SK-N-MC (cell line): ENCODE data around the gene OOSP4B.
A peak's percentile ranks its signal among the peaks of the same experiment; 100 is the strongest.
"Not testable (repeated sequence)": the region's sequence is repeated elsewhere in the genome, so short reads cannot be mapped to it uniquely, and the experiment has no call there.

Experiments used
- DNase-seq: peaks from one replicate; pipeline ENCODE4 v3.0.0-alpha.2; 2011; ENCODE audit warnings: low read depth, low spot score
- H3K27ac ChIP-seq: fragments of 200-600 bp; sonication (generic); 2 replicates; pipeline ENCODE4 v1.5.1; 2016; ENCODE audit warnings: mixed run types
- H3K36me3 ChIP-seq: fragments of 200-600 bp; sonication (generic); 2 replicates; pipeline ENCODE4 v1.6.1; 2017; ENCODE audit warnings: antibody characterized with exemption, low read length, mixed read lengths; ENCODE audit not compliant: insufficient read depth
- H3K4me3 ChIP-seq: fragments of 200-600 bp; sonication (generic); 2 replicates; pipeline ENCODE4 v1.5.1; 2016
- H3K9ac ChIP-seq: fragments of 200-600 bp; sonication (generic); 2 replicates; pipeline ENCODE4 v1.8.0; 2017; ENCODE audit warnings: mixed run types, mixed read lengths; ENCODE audit not compliant: insufficient read length
- H3K9me3 ChIP-seq: fragments of 200-600 bp; sonication (generic); 2 replicates; pipeline ENCODE4 v1.6.1; 2017; ENCODE audit warnings: low read depth, mild to moderate bottlenecking, antibody characterized with exemption, low read length, moderate library complexity, mixed read lengths
- EZH2 ChIP-seq: fragments of 200-600 bp; sonication (generic); IDR thresholded peaks from one replicate; pipeline ENCODE4 v1.6.1; 2017; ENCODE audit warnings: antibody characterized with exemption
- FOXP2 ChIP-seq: optimal IDR thresholded peaks from 2 replicates; pipeline ENCODE3; 2011; ENCODE audit warnings: mild to moderate bottlenecking, moderate library complexity; ENCODE audit not compliant: insufficient read depth; ENCODE audit errors: extremely low read length, control extremely low read depth
- POLR2AphosphoS5 ChIP-seq: IDR thresholded peaks from 2 replicates; pipeline ENCODE4 v1.6.1; 2012; ENCODE audit warnings: mild to moderate bottlenecking, low read depth, low read length, borderline replicate concordance

Gene OOSP4B

GRCh38 chr11:59997800-59998199 is 19.2 kb upstream of the OOSP4B start:
- TF ChIP-seq POLR2AphosphoS5 (no peak), EZH2 (no peak), FOXP2 (no peak)
- H3K27ac ChIP-seq: no peak overlapping the region
- no peaks in the 10 kb centered on the region for H3K9me3 ChIP-seq
- no peaks in the 10 kb centered on the region for H3K36me3 ChIP-seq
- no peak overlapping the region for H3K9ac ChIP-seq
- DNase-seq: no peak
- no peak overlapping the region for H3K4me3 ChIP-seq

- Histone ChIP-seq H3K36me3 (no peaks in the 10 kb centered on the region), H3K27ac (peak overlapping the region; percentile 60; the same call in 1 of the 2 replicates), H3K4me3 (no peak overlapping the region; the same call in none of the 2 replicates), H3K9me3 (no peaks in the 10 kb centered on the region), H3K9ac (no peak overlapping the region)
- TF ChIP-seq EZH2: no peak
- no peak for TF ChIP-seq POLR2AphosphoS5
- no peak for TF ChIP-seq FOXP2
- DNase-seq: no peak
Observed at GRCh38 chr11:59999691-60000090, 17.3 kb upstream of the OOSP4B start.

- H3K9me3 ChIP-seq: no peaks in the 10 kb centered on the region
- no peak for TF ChIP-seq POLR2AphosphoS5
- no peak overlapping the region for H3K4me3 ChIP-seq
- no peaks in the 10 kb centered on the region for H3K36me3 ChIP-seq
- no peak overlapping the region for H3K27ac ChIP-seq
- no peak overlapping the region for H3K9ac ChIP-seq
- no peak for DNase-seq
Observed at GRCh38 chr11:60003729-60004128, 13.3 kb upstream of the OOSP4B start.

- TF ChIP-seq FOXP2 (no peak), EZH2 (no peak), POLR2AphosphoS5 (no peak)
- DNase-seq: no peak
- no peak overlapping the region for H3K4me3 ChIP-seq
- no peak overlapping the region for H3K9ac ChIP-seq
- no peaks in the 10 kb centered on the region for H3K9me3 ChIP-seq
- no peaks in the 10 kb centered on the region for H3K36me3 ChIP-seq
- no peak overlapping the region for H3K27ac ChIP-seq
Observed at GRCh38 chr11:60005360-60005759, 11.6 kb upstream of the OOSP4B start.

GRCh38 chr11:60018058-60018457 is 1.1 kb downstream of the OOSP4B start:
- Histone ChIP-seq H3K27ac (no peak overlapping the region), H3K4me3 (no peak overlapping the region), H3K9me3 (no peaks in the 10 kb centered on the region), H3K36me3 (no peaks in the 10 kb centered on the region), H3K9ac (no peak overlapping the region)
- DNase-seq: no peak
- TF ChIP-seq FOXP2 (no peak), POLR2AphosphoS5 (no peak), EZH2 (no peak)

- DNase-seq, H3K9ac ChIP-seq, H3K4me3 ChIP-seq, H3K27ac ChIP-seq, H3K36me3 ChIP-seq, H3K9me3 ChIP-seq: not testable (repeated sequence)
Observed at GRCh38 chr11:60020376-60020775, 3.4 kb downstream of the OOSP4B start.

- no peaks in the 10 kb centered on the region for H3K36me3 ChIP-seq
- TF ChIP-seq FOXP2: no peak
- TF ChIP-seq EZH2: no peak
- no peak for TF ChIP-seq POLR2AphosphoS5
- no peak overlapping the region for H3K27ac ChIP-seq
- no peak overlapping the region for H3K9ac ChIP-seq
- H3K9me3 ChIP-seq: no peaks in the 10 kb centered on the region
- DNase-seq: no peak
- no peak overlapping the region for H3K4me3 ChIP-seq
Observed at GRCh38 chr11:60029015-60029632, 12.1 kb downstream of the OOSP4B start.

- H3K9me3 ChIP-seq: no peaks in the 10 kb centered on the region
- no peak within 1 kb of the TSS for H3K27ac ChIP-seq
- no peaks in the 10 kb centered on the region for H3K36me3 ChIP-seq
- no peak within 1 kb of the TSS for H3K9ac ChIP-seq
- no peak for DNase-seq
- TF ChIP-seq FOXP2 (no peak), POLR2AphosphoS5 (no peak), EZH2 (no peak)
- no peak within 1 kb of the TSS for H3K4me3 ChIP-seq
Observed at GRCh38 chr11:60040109-60040508, 23.1 kb downstream of the OOSP4B start, which contains the start of gene OOSP2. OOSP2 (plus strand) TSS chr11:60040409; CDS start chr11:60040460, 51 bp downstream.

GRCh38 chr11:60050422-60050821 is 33.4 kb downstream of the OOSP4B start:
- not testable (repeated sequence) for H3K36me3 ChIP-seq, H3K4me3 ChIP-seq, H3K9ac ChIP-seq, H3K9me3 ChIP-seq, H3K27ac ChIP-seq, DNase-seq

GRCh38 chr11:60050839-60051238 is 33.9 kb downstream of the OOSP4B start:
- H3K4me3 ChIP-seq, H3K9me3 ChIP-seq, H3K36me3 ChIP-seq, H3K9ac ChIP-seq, H3K27ac ChIP-seq, DNase-seq: not testable (repeated sequence)
